GM10847 (cell line): Measurements from ENCODE around the gene RAPGEFL1.

Source experiments
- POLR2A ChIP-seq: IDR thresholded peaks from 2 replicates; pipeline ENCODE4 v1.6.1; 2011; ENCODE audit not compliant: insufficient read length; ENCODE audit errors: extremely low read depth

The RAPGEFL1 gene

DNA sequence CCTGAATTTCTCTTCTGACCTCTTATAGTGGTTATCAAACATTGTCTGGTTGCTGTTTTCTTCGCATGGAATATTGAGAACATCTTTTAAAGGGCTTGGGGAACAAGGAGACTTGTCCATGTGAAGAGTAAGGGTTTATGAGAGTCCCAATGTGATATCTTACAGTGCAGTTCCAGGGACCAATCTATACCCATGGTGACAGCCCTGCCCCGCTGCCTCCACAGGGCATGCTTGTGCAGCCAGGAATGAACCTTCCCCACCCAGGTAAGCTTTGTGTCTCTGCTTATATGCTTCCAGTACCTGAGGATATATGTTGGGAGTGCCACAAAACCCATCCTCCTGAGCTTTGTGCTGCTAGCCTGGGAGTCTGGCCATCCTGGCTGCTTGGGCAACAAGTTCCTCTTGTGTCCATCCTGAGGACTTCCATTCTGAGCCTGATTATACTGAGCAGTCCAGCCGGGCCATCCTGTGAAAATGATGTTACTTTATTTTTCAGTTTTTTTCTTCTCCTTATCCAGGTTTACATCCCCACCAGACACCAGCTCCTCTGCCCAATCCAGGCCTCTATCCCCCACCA is 9.5 kb upstream of the RAPGEFL1 start:
- no peak for TF ChIP-seq POLR2A

DNA sequence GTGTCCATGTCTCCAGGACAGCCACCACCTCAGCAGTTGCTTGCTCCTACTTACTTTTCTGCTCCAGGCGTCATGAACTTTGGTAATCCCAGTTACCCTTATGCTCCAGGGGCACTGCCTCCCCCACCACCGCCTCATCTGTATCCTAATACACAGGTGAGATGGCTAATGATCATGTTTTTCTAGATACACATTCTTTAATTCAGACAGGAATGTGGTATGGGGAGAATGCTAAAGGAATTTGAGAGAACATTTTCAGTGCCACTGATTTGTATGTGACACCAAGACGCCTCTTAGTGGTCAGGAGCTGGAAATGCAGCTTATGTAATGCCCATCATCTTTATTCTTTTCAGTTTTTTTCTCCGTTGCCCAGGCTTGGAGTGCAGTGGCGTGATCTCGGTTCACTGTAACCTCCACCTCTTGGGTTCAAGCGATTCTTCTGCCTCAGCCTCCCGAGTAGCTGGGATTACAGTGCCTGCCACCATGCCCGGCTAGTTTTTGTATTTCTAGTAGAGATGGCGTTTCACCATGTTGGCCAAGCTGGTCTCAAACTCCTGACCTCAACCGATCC is 8.9 kb upstream of the RAPGEFL1 start:
- no peak for TF ChIP-seq POLR2A

DNA sequence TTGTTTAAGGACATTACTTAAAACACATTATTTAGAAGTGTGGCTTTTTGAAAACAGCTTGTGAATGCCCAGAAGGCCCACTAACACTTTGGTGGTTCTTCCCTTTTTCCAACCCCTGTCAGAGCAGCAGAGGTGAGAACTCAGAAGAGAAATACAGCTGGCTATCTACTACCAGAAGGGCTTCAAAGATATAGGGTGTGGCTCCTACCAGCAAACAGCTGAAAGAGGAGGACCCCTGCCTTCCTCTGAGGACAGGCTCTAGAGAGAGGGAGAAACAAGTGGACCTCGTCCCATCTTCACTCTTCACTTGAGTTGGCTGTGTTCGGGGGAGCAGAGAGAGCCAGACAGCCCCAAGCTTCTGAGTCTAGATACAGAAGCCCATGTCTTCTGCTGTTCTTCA is 6.9 kb upstream of the RAPGEFL1 start:
- no peak for TF ChIP-seq POLR2A

DNA sequence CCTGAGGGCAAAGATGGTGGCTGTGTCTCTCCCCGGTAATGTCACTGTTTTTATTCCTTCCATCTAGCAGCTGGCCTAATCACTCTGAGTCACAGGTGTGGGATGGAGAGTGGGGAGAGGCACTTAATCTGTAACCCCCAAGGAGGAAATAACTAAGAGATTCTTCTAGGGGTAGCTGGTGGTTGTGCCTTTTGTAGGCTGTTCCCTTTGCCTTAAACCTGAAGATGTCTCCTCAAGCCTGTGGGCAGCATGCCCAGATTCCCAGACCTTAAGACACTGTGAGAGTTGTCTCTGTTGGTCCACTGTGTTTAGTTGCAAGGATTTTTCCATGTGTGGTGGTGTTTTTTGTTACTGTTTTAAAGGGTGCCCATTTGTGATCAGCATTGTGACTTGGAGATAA is 5.5 kb upstream of the RAPGEFL1 start:
- no peak for TF ChIP-seq POLR2A

DNA sequence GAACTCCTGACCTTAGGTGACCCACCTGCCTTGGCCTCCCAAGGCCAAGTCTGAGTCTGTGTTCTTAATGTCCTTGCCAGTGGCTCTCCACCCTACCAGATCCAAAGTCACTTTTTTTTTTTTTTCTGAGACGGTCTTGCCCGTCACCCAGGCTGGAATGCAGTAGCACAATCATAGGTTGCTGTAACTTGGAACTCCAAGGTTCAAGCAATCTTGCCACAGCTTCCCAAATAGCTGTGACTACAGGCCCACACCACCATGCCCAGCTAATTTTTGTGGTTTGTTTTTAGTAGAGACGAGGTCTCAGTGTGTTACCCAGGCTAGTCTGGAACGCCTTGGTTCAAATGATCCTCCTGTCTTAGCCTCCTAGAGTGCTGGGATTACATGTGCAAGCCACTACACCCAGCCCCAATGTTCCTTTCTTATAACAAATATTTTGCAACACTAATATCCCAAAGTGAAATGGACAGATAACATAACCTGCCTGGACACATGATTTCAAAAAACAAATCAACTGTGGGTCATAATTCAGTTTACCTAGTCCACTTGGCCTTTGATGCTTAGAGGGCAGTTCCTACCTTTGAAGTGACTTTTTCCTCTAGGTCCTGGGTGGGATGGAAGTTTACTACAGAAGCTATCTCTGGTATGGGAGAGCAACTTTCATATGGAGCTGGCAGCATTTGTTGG is 4.0 kb upstream of the RAPGEFL1 start:
- TF ChIP-seq POLR2A, result no peak

DNA sequence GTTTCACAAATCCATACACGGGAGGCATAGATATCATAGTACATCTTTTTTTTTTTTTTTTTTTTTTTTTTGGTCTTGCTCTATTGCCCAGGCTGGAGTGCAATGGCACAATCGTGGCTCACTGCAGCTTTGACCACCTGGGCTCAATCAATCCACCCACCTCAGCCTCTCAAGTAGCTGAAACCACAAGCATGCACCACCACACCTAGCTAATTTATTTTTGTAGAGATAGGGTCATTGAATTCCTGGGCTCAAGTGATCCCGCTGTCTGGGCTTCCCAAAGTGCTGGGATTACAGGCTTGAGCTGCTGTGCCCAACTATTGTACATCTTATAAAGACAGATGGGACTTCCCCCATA is 3.5 kb upstream of the RAPGEFL1 start:
- TF ChIP-seq POLR2A, result no peak

DNA sequence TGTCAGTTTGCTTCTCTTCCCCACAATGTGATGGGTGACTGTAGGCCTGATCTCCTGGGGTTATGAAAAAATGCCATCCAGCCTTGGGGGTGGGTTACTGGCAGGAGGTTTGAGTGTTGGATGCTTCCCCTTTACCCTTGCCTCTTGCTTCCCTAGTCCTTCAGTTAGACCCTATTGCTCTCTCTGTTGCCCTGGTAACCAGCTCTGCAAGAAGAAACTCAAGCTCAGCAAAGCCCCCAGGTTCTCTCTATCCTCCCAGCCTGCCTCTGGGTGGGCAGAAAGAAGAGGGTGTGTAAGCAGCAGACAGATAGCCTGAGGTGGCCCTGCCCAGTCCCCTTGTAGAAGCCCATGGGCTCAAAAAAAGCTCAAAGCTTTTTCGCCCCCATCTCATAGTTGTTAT is 2.8 kb upstream of the RAPGEFL1 start:
- TF ChIP-seq POLR2A, result no peak

DNA sequence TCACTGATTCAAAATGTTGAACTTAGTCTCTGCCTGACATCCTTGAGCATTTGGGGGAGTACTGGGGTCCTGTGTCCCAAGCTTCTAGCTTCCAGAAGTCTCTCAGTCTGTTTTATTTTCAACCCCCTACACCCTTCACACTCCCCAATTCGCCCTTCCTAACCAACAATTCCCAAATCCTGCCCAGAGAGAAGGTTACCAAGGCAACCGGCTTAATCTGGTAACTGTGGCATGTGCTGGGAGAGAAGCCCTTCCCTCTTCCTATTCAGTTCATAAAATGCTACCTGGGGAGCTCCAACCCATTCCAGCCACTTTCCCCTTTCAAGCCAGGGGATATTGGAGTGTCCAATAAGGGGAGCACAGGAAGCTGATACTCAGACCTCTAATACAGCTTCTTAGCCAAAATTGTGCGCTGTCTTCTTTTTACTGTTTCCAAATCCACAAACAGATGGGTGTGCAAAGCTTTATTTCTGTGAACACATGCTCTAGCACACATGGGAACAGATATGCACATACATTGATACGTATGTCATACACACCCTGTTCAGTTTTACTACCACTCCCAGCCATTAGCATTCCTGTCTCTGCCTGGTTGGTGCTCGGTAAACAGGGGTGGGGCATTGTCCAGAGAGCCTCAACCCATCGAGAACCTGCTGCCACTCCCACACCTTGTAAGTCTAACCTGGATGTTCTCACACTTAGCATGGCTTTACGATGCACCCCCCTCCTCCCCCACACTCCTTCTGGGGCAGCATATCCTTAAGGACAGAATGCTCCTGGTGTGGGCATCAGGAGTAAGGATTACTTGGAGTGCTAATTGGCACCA is 1.1 kb upstream of the RAPGEFL1 start:
- no peak for TF ChIP-seq POLR2A

DNA sequence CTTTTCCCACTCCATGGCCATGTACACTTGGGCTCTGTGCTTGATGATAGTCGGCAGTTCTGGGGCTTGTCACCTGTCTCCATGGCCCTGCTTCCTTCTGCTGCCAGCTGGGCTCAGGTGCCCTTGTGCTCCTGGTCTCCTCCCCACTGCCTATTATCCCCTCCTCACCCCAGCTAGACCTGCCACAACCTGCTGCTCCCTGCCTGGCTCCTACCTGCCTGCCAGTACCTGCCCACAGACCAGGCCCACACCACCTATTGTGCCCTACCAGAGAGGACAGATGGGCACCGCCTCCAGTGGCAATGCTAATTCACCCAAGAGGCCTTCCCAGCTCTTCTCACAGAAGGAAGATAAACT is 538 bp upstream of the RAPGEFL1 start:
- TF ChIP-seq POLR2A, result no peak

DNA sequence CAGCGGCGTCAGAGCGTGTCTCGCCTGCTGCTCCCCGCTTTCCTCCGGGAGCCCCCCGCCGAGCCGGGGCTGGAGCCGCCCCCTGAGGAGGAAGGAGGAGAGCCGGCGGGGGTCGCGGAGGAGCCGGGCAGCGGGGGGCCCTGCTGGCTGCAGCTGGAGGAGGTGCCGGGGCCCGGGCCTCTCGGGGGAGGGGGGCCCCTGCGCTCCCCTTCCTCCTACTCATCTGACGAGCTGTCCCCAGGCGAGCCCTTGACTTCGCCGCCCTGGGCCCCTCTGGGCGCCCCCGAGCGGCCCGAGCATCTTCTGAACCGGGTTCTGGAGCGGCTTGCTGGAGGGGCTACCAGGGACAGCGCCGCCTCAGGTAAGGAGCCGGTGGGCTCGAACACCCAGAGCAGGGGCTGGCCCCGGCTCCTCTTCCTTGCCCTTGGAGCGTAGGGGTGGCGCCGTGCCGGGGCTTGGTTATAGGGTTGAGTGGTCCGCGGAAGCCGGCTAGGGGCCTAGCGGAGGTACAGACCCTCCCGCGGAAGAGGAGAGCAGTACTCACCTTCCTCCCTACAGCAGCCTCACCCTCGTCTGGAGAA is 841 bp downstream of the RAPGEFL1 start:
- TF ChIP-seq POLR2A, result no peak

DNA sequence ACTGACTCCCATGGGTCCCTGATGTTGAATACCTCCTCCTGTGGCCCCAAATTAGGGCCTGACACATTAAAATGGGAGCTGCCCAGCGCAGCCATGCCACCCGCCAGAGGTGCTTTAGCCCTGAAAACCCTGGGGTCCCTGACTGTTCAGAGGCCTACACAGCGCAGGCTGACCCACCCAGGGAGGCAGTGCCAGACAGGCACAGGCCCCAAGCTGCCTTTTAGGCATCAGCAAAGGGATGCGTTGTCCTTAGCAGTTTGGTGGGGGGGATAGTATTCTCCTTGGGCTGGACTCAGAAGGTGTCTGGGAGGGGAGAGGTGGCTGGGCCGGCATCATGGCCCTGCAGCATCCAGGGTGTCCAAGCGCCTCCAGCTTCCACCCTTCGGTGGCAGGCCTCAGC is 1.4 kb downstream of the RAPGEFL1 start:
- no peak for TF ChIP-seq POLR2A

DNA sequence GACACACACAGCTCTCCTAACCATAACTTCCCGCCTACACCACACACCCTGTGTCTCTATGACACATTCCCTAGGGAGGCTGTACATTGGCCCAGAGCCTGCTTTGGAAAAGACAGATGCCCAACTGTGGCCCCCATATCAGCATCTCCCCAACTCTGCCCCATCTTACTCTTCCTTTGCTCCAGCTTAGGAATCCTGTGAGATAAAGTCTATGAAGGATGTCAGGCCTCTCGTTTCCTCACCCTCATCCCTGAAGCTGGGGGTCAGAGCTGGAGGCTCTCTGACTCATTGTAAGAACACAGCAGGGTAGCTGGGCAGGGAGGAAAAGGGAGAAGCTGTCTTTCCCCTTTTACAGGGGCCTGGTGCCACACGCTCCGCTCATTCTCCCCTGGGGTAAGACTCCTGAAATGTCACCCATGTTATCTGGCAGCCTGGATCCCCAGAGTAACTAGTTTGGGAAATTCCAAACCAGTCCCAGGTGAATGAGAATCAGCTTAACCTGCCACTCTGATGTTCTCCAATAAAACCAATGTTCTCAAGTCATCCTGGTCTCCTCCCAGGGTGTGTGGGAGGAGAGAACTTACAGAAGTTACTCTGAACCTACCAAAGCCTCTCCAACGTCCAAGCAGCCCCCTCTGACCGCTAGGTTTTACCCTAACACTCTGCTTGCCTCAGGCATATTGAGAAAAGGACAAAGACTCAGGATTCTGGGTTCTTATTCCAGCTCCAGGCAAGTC is 2.8 kb downstream of the RAPGEFL1 start:
- TF ChIP-seq POLR2A, result no peak

DNA sequence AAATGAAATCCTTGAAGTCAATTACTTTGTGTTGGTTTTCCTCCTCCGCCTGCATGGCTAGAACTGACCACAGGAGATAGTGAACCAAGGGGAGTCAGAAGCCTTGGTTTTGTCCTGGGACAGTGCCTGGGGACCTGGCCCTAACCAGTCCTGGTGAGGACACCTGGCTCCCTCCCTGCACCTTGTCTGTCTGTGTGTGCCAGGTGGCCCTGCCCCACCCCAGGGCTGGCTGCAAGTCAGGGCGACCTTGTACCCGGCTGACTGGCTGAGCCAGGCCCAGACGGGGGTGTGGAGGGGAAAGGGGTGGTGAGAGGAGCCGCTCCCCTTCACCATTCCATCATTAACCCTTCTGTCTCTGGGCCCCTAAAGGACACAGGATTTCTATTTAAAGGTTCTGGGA is 3.4 kb downstream of the RAPGEFL1 start:
- TF ChIP-seq POLR2A, result no peak

DNA sequence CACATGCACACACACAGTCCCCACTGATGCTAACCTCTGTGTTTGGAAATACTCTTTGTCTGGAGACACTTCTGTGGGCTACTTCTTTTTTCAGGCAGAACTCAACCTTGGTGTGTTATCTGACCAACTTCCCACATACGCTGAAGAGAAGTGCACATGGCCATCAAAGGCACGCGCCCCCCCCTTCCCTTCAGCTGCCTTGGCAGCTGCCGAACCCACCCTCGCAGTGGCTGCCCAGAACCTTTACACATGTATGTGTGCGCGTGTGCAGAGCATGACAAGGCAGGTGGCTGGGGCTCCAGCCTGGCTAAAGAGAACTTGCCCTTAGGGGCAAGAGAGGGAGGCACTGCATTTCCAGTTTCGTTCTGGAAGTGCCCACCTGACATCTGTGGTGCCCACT is 3.9 kb downstream of the RAPGEFL1 start:
- TF ChIP-seq POLR2A, result no peak

DNA sequence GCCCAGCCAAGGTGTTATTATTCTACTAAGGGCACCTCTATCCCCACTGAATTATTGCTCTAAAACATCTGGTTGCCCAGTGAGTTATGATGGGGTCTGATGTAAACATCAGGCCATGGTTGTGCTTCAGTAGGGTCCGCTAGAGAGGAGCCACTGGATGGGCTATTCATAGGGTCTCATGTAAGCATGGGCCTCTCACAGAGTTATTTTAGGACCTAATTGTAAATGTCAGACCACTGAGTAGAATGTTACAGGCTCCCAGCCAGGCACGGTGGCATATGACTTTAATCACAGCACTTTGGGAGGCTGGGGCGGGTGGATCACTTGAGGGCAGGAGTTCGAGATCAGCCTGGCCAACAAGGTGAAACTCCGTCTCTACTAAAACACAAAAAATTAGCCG is 5.3 kb downstream of the RAPGEFL1 start:
- TF ChIP-seq POLR2A, result no peak
